GM19193 (cell line): Measurements from ENCODE around the gene HIBADH.

Experiments
- POLR2A ChIP-seq: IDR thresholded peaks from 4 replicates; pipeline ENCODE4 v1.6.1; 2011; ENCODE audit not compliant: insufficient read depth, insufficient read length; ENCODE audit errors: extremely low read depth

The HIBADH gene

DNA sequence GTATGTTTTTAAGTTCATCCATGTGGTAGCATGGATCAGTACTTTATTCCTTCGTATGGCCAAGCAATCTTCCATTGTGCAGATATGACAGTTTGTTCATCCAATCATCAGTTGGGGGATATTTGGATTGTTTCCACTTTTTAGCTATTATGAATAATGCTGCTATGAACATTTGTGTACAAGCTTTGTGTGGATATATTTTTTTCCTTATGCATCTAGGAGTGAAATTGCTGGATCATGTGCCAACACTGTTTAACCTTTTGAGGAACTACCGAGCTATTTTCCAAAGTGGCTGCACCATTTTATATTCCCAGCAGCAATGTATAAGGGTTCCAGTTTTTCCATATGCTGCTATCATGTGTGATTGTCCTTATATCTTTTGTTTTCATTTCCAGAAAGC is 140.1 kb downstream of the HIBADH start:
- no peak for TF ChIP-seq POLR2A

- TF ChIP-seq POLR2A, result no peak
Observed at GRCh38 chr7:27520815-27521790, 141.6 kb downstream of the HIBADH start.

DNA sequence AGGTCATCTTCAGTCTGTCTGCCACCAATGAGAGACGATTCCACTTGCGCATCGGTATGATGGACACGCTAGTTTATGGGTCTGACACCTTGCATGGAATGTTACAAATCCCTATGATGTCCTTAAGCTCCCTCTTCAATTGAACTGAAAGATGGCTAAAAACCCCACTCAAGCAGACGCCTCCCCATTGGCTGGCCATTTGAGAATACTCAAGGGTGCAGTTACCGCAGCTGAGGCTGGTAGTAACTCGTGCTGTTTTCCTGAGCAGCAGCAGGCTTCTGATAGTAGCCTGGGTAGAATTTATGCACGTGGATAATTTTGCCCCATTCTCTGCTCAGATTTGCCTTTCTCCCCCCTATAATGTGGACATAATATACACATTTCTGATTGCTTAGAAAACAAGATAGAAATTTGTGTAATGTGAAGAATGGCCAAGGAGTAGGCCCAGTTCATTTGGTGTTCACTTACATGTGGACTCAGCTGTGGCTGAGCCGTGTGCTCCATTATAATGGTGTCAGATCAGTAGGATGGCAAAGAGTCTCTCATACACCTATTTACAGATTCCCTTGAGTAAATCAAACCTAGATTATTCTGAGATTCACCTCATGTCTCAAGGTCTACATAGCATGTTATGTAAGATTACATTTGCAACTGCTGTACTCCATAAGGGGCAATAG is 142.8 kb downstream of the HIBADH start:
- no peak for TF ChIP-seq POLR2A

- no peak for TF ChIP-seq POLR2A
Observed at GRCh38 chr7:27518561-27519350, 143.9 kb downstream of the HIBADH start.

DNA sequence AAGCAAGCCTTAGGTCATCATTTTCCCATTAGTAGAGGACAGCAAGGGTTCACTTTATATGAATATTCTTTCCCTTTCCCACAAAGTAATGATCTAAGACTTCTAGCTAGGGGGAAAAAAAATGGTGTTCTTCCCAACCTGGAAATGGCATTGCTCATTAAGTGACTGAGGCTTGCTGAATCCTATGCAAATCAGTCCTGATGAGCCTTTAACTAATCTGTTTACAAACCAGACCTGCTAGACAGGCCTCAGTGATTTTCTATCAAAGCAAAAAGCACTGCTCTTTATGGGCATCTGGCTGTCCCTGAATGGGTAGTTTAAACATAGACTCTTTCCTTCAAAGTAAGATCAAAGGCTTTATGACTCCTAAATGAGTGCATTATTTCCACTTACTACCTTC is 146.3 kb downstream of the HIBADH start:
- TF ChIP-seq POLR2A, result no peak

DNA sequence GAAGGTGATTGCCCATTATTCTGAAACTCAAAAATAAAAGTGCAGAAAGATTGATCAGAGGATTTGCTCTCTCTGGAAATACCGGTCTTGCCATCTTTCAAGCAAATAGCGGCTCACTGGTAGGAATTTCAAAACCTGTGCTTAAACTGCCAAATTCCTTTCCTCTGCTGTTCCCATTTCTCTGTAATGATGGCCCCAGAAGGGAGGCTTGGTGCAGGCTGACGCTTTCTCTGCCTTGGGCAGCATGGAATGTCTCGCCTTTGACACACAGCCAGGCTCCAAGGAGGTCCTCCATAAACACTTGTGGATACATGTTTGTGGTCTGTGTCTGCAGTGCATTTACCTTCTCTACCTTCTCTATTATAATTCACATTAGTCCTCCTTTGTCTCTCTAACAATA is 146.8 kb downstream of the HIBADH start:
- no peak for TF ChIP-seq POLR2A

- TF ChIP-seq POLR2A, result no peak
Observed at GRCh38 chr7:27514861-27515260, 147.8 kb downstream of the HIBADH start.

- TF ChIP-seq POLR2A, result no peak
Observed at GRCh38 chr7:27513885-27514284, 148.8 kb downstream of the HIBADH start.

DNA sequence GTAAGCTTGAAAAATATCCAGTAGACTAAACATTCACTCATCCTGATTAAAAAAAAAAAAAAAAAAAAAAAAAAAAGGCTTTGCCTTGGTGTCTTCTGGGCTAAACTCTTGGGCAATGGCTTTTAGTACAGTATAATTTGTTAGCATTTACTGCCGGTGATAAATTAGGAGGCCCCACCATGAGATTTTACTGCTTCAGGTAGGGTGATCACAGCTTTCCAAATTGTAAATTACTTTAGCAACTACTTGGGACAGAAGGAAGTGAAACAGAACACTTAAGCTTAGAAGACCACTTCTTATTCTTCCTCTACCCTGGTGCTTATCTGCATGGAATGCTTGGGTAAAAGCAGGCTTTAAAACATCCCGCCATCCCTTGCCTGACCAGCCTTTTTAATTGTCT is 152.1 kb downstream of the HIBADH start:
- no peak for TF ChIP-seq POLR2A

DNA sequence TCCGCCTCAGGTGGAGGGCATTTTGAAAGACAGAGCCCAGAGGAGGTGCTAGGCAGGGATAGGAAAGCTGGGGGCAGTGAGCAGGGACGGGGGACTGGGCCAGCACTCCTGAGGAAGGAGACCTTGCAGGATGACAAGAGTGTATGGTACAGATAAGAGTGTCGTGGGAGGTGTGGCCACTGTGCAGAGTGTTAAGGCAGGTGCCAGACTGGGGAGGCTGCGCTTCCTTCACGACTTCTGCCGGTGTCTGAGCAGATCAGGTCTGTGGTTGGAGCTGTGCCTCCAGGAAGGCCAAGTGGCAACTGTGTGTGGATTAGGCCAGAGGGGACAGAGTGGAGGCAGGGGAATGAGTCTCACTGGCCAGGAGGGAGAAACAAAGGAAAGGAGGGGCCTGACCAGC is 161.7 kb downstream of the HIBADH start:
- no peak for TF ChIP-seq POLR2A

- no peak for TF ChIP-seq POLR2A
Observed at GRCh38 chr7:27492224-27492623, 170.5 kb downstream of the HIBADH start.

- no peak for TF ChIP-seq POLR2A
Observed at GRCh38 chr7:27491534-27491933, 171.1 kb downstream of the HIBADH start.

DNA sequence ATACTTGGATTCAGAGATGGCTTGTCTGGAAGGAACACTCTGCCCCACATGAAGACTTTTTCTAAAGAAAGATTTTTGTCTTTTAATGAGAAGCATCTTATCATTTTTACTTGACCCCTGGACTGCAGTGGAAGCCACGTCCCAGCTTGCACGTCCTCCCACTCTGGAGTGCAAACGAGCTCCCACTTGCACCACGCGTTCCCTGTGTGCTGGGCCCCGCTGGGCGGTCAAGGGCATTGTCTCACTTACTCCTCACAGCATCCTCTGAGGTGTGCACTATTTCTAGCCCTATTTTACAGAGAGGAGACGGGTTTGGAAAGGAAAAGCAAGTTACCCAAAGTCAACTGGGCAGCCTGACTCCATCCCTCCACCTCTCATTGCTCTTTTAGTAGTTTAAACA is 175.2 kb downstream of the HIBADH start:
- TF ChIP-seq POLR2A, result no peak

- no peak for TF ChIP-seq POLR2A
Observed at GRCh38 chr7:27484451-27484850, 178.2 kb downstream of the HIBADH start.

- TF ChIP-seq POLR2A, result no peak
Observed at GRCh38 chr7:27482219-27482618, 180.5 kb downstream of the HIBADH start.
